H1 (cell line): Measurements from ENCODE around the gene TNFRSF8. TPM values are rescaled to one million over a fixed set of nuclear protein-coding genes. Genes with fewer than 3 reads are reported as not detected.

Experiments
- CTCF ChIA-PET: fragments of 300-600 bp; sonication (Branson Sonifier 250); formaldehyde crosslinking; loops from one replicate; lab custom pipeline; 2021; ENCODE audit not compliant: partially characterized antibody; lab: Charles Lee
- POLR2A ChIA-PET: fragments of 300-600 bp; sonication (Branson Sonifier 250); formaldehyde crosslinking; loops from one replicate; lab custom pipeline; 2021; ENCODE audit warnings: inconsistent platforms; ENCODE audit not compliant: partially characterized antibody; lab: Charles Lee
- DNase-seq, 2 experiments: peaks; one replicate each; pipeline versions ENCODE4 v3.0.0 to v3.0.0-alpha.2; 2010 to 2022; ENCODE audit warnings: low spot score in 2 of 2, low read depth in 1 of 2, mixed read lengths in 1 of 2
- FAIRE-seq: peaks from 2 replicates; lab custom pipeline; 2011; peaks lifted over from hg19 to GRCh38; lab: Jason Lieb, UNC
- H2AFZ ChIP-seq: 2 replicates; pipeline ENCODE4 v1.8.1; 2012; ENCODE audit warnings: low read length, inconsistent platforms
- H2AK5ac ChIP-seq: 2 replicates; pipeline ENCODE4 v1.6.1; 2013; ENCODE audit warnings: low read depth, low read length
- H2BK120ac ChIP-seq: replicated peaks from 2 replicates; pipeline ENCODE3; 2013; ENCODE audit warnings: low read depth, low read length, inconsistent platforms
- H2BK12ac ChIP-seq: 2 replicates; pipeline ENCODE4 v1.6.1; 2013; ENCODE audit warnings: low read depth, low read length
- H2BK15ac ChIP-seq: 2 replicates; pipeline ENCODE4 v1.6.1; 2013; ENCODE audit warnings: low read length
- H2BK20ac ChIP-seq: 2 replicates; pipeline ENCODE4 v1.6.1; 2013; ENCODE audit warnings: low read length
- H2BK5ac ChIP-seq: 2 replicates; pipeline ENCODE4 v1.6.1; 2013; ENCODE audit warnings: low read depth, low read length
- H3K14ac ChIP-seq: 2 replicates; pipeline ENCODE4 v1.6.1; 2013; ENCODE audit warnings: inconsistent platforms; ENCODE audit not compliant: insufficient read length
- H3K18ac ChIP-seq: 2 replicates; pipeline ENCODE4 v1.6.1; 2013; ENCODE audit warnings: low read length; ENCODE audit errors: extremely low read depth
- H3K23ac ChIP-seq: 2 replicates; pipeline ENCODE4 v1.6.1; 2013; ENCODE audit warnings: inconsistent platforms; ENCODE audit not compliant: insufficient read length
- H3K23me2 ChIP-seq: 2 replicates; pipeline ENCODE4 v1.6.1; 2013; ENCODE audit warnings: low read depth, low read length
- H3K27ac ChIP-seq: 2 replicates; pipeline ENCODE4 v1.6.1; 2011; ENCODE audit warnings: low read depth, low read length, inconsistent platforms
- H3K27me3 ChIP-seq, 4 experiments: replicated peaks in 1 of 4; 1 replicate in 1 of 4; 2 replicates in 3 of 4; pipeline versions ENCODE4 v1.6.1 to v1.8.1; 2011 to 2013; ENCODE audit warnings: low read length in 3 of 4, mild to moderate bottlenecking in 3 of 4, inconsistent platforms in 2 of 4, mixed read lengths in 2 of 4, moderate library complexity in 1 of 4; ENCODE audit not compliant: control insufficient read depth in 3 of 4, insufficient read depth in 3 of 4; ENCODE audit errors: extremely low read depth in 1 of 4
- H3K36me3 ChIP-seq, 4 experiments: 2 replicates each; pipeline versions ENCODE4 v1.6.1 to v1.8.1; 2011 to 2013; ENCODE audit warnings: mild to moderate bottlenecking in 4 of 4, low read length in 3 of 4, moderate library complexity in 2 of 4, control low read depth in 1 of 4, inconsistent platforms in 1 of 4; ENCODE audit not compliant: insufficient read depth in 4 of 4, control insufficient read depth in 2 of 4
- H3K4ac ChIP-seq: replicated peaks from 2 replicates; pipeline ENCODE3; 2013; ENCODE audit warnings: low read length, low read depth, mixed read lengths, inconsistent platforms; ENCODE audit not compliant: insufficient read length
- H3K4me1 ChIP-seq, 4 experiments: replicated peaks in 1 of 4; 1 replicate in 1 of 4; 2 replicates in 3 of 4; pipeline versions ENCODE4 v1.6.1 to v1.8.1; 2011 to 2013; ENCODE audit warnings: low read length in 3 of 4, inconsistent platforms in 2 of 4, mixed read lengths in 1 of 4; ENCODE audit not compliant: insufficient read depth in 4 of 4, control insufficient read depth in 3 of 4
- H3K4me2 ChIP-seq, 2 experiments: 2 replicates each; pipeline versions ENCODE4 v1.6.1 to v1.8.1; 2011 to 2013; ENCODE audit warnings: low read depth in 2 of 2, low read length in 2 of 2, control low read depth in 1 of 2, inconsistent platforms in 1 of 2, mild to moderate bottlenecking in 1 of 2; ENCODE audit not compliant: insufficient read depth in 1 of 2
- H3K4me3 ChIP-seq, 4 experiments: fragments of 200-600, 300-600 bp in 1 of 4; sonication (generic), shearing (Covaris generic), sonication (Bioruptor Twin) in 1 of 4; 2 replicates each; pipeline versions ENCODE4 v1.5.1 to v1.8.1; 2011 to 2016; ENCODE audit warnings: low read length in 4 of 4, low read depth in 3 of 4, control low read depth in 2 of 4, inconsistent platforms in 2 of 4, mild to moderate bottlenecking in 2 of 4, mixed read lengths in 1 of 4, moderate library complexity in 1 of 4; ENCODE audit not compliant: insufficient read depth in 2 of 4; ENCODE audit errors: extremely low read depth in 1 of 4
- H3K56ac ChIP-seq: replicated peaks from 2 replicates; pipeline ENCODE3; 2013; ENCODE audit warnings: low read depth, mild to moderate bottlenecking, mixed read lengths, low read length, inconsistent platforms; ENCODE audit not compliant: insufficient read length
- H3K79me1 ChIP-seq: 2 replicates; pipeline ENCODE4 v1.6.1; 2013; ENCODE audit warnings: low read depth, low read length, control low read depth
- H3K79me2 ChIP-seq, 2 experiments: 2 replicates each; pipeline versions ENCODE4 v1.6.1 to v1.8.1; 2012 to 2013; ENCODE audit warnings: low read length in 2 of 2, mild to moderate bottlenecking in 2 of 2, inconsistent platforms in 1 of 2; ENCODE audit not compliant: insufficient read depth in 2 of 2, control insufficient read depth in 1 of 2
- H3K9ac ChIP-seq, 4 experiments: replicated peaks in 1 of 4; 1 replicate in 1 of 4; 2 replicates in 3 of 4; pipeline versions ENCODE4 v1.6.1 to v1.8.1; 2011 to 2013; ENCODE audit warnings: low read depth in 3 of 4, low read length in 3 of 4, control low read depth in 2 of 4, mild to moderate bottlenecking in 2 of 4, moderate library complexity in 2 of 4, inconsistent platforms in 1 of 4; ENCODE audit errors: extremely low read depth in 1 of 4
- H3K9me3 ChIP-seq, 2 experiments: 2 replicates each; pipeline versions ENCODE4 v1.6.1 to v1.8.1; 2012 to 2013; ENCODE audit warnings: mild to moderate bottlenecking in 2 of 2, moderate library complexity in 2 of 2, control low read depth in 1 of 2, inconsistent platforms in 1 of 2, low read depth in 1 of 2, low read length in 1 of 2, mixed read lengths in 1 of 2; ENCODE audit not compliant: insufficient read depth in 2 of 2
- H4K20me1 ChIP-seq, 2 experiments: replicated peaks in 1 of 2; 2 replicates each; pipeline versions ENCODE3 to v1.8.1; 2011 to 2013; ENCODE audit warnings: inconsistent platforms in 2 of 2, low read length in 2 of 2, mild to moderate bottlenecking in 1 of 2; ENCODE audit not compliant: insufficient read depth in 2 of 2, control insufficient read depth in 1 of 2
- H4K5ac ChIP-seq: 2 replicates; pipeline ENCODE4 v1.6.1; 2013; ENCODE audit warnings: low read length, low read depth, mixed read lengths, inconsistent platforms; ENCODE audit not compliant: insufficient read length
- H4K8ac ChIP-seq: 2 replicates; pipeline ENCODE4 v1.8.0; 2013; ENCODE audit warnings: mild to moderate bottlenecking, moderate library complexity, low read length, inconsistent platforms; ENCODE audit not compliant: insufficient read depth; ENCODE audit errors: extremely low read depth
- H4K91ac ChIP-seq: replicated peaks from 2 replicates; pipeline ENCODE3; 2013; ENCODE audit warnings: low read length, mixed read lengths, inconsistent platforms; ENCODE audit not compliant: insufficient read length
- RXRA ChIP-seq: IDR thresholded peaks from 2 replicates; pipeline ENCODE4 v1.6.1; 2011; ENCODE audit warnings: low read depth, mild to moderate bottlenecking, low read length, moderate library complexity; ENCODE audit not compliant: insufficient read depth
- WGBS, 2 experiments: shearing (Covaris generic) in 1 of 2; methylation state at CpG; one replicate each; pipeline versions ENCODE4 v1.1.6 to v1.1.7; 2013 to 2015; ENCODE audit warnings: low lambda C conversion rate in 2 of 2, mixed read lengths in 2 of 2, inconsistent platforms in 1 of 2, low coverage in 1 of 2, missing lambda C conversion rate in 1 of 2; ENCODE audit not compliant: insufficient replicate concordance in 2 of 2, insufficient coverage in 1 of 2, insufficient read length in 1 of 2; ENCODE audit errors: extremely low coverage in 1 of 2, missing lambda C conversion rate in 1 of 2; 5-methylcytosine and 5-hydroxymethylcytosine counted together
- polyA plus RNA-seq, 7 experiments: library from polyadenylated mRNA; depleted of rRNA in 3 of 7; stranded (reverse) in 5 of 7; unstranded in 2 of 7; fragments of >200 nt in 5 of 7; fragments of 200-250 nt in 2 of 7; gene quantifications; 1 replicate in 5 of 7; 2 replicates in 1 of 7; 4 replicates in 1 of 7; pipeline versions ENCODE4 v1.2.1 to v1.2.3, GENCODE V29; 2011 to 2013; ENCODE audit warnings: missing spikeins in 2 of 7, mixed read lengths in 2 of 7
- total RNA-seq: library from RNA; stranded (reverse); fragmentation: NEBNext Ultra II Directional; extraction: Animal tissue kit (Norgen Biotek cat#: 25700); gene quantifications from 2 replicates; pipeline ENCODE4 v1.2.1, GENCODE V29; 2021

TNFRSF8 gene
- total and polyA plus RNA-seq, 2 of the 8 experiments (the other 6 are each of a cell fraction or from before 2014, with no cell fraction given) = 23.2 to 32.7 TPM

- H4K91ac ChIP-seq = no peak overlapping the region
- no peaks in the 10 kb centered on the region for H3K79me2 ChIP-seq
- H3K36me3 ChIP-seq = peaks cover under 1 to 12% (median 6%) of the 10 kb centered on the region in 4 experiments; a peak in 6 of 8 replicates
- no peak overlapping the region for H2AFZ ChIP-seq
- H2BK120ac ChIP-seq = no peak overlapping the region
- H4K5ac ChIP-seq = no peak overlapping the region
- H2AK5ac ChIP-seq = no peak overlapping the region
- H3K23me2 ChIP-seq = no peaks in the 10 kb centered on the region; the same call in 1 of the 2 replicates
- no peak overlapping the region for H3K14ac ChIP-seq
- H3K4me1 ChIP-seq = no peaks in the 10 kb centered on the region
- H3K4me2 ChIP-seq = no peak overlapping the region
- no peak overlapping the region for H3K4me3 ChIP-seq
- no peak overlapping the region for H2BK5ac ChIP-seq
- no peak overlapping the region for H4K8ac ChIP-seq
- no peak overlapping the region for H3K23ac ChIP-seq
- H3K18ac ChIP-seq = no peak overlapping the region
- H3K79me1 ChIP-seq = no peaks in the 10 kb centered on the region
- 97% methylated on average over 4 of the region's 10 CpGs; no CpG with 5 or more reads in 1 of the 2 experiments for WGBS, 2 experiments
- no peak overlapping the region for H3K9ac ChIP-seq
- no peak overlapping the region for H3K27ac ChIP-seq
- no peak for TF ChIP-seq RXRA
- no peak overlapping the region for H2BK15ac ChIP-seq
- H4K20me1 ChIP-seq = peaks cover 1 to 2% of the 10 kb centered on the region in 2 experiments
- ChIA-PET CTCF (interaction anchor here (0.9 to 7.3 kb wide), 5 partner anchors 8 to 167 kb away, joined by 3 to 61 read pairs (median 4); no protein-coding TSS in a partner anchor), POLR2A (no interaction called here)
- no peaks in the 10 kb centered on the region for H3K9me3 ChIP-seq
- no peaks in the 10 kb centered on the region for H3K27me3 ChIP-seq
- DNase-seq (no peak), FAIRE-seq (no peak)
- H3K4ac ChIP-seq = no peak overlapping the region
- no peak overlapping the region for H2BK12ac ChIP-seq
- H2BK20ac ChIP-seq = no peak overlapping the region
- no peak overlapping the region for H3K56ac ChIP-seq
These were observed 46.8 kb downstream of the TNFRSF8 start for GRCh38 chr1:12109901-12110300.
